ENCODE data around the gene NSRP1.
"Not testable (repeated sequence)": the region's sequence is repeated elsewhere in the genome, so short reads cannot be mapped to it uniquely, and the experiment has no call there.

Gene NSRP1

DNA sequence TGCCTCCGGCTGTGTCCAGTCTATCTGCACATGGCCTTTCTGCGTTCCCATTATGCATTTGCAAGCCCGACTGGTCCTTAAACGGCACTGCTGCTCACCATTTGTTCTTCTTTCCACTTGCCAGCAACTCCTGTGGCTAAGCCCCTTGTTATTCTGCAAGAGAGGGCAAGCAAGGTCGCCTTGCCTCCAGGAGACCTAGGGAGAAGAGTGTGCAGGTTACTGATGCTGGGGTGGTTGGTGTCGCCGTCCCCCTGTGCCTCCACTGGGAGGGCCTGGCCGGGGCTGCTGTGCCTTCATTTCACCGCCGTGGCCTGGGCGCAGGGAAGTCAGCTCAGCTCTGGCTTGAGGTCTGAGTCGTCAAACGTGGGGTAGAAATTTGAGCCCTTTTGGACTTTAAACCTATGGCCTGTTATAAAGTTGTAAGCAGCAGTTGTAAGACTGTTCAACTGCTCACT, 106.1 kb downstream of the NSRP1 start:
- no peak for DNase-seq (ENCODE audit: low read depth)

DNA sequence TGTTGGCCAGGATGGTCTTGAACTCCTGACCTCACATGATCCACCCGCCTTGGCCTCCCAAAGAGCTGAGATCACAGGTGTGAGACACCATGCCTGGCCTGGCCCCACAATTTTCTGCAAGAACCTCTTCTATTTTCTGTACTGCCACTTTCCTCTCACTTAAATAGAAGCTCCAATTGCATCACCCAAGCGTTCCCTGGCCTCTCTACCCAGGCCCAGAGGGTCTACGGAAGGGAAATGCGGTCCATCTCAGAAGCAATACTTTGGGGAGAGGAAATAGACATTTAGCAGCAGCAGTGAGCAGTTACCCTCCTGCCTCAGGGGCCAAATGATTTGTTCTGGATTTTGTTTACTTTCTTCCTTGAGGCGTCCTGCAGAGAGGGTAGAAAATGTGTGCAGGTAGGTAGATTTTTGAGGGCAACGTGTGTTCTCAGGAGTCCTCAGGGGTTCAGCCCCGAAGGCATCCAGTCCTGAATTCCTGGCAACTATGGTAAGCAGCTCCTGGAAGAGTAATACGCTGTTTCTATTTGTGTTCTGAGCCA, 107.9 kb downstream of the NSRP1 start:
- no peak for DNase-seq (ENCODE audit: low read depth)

DNA sequence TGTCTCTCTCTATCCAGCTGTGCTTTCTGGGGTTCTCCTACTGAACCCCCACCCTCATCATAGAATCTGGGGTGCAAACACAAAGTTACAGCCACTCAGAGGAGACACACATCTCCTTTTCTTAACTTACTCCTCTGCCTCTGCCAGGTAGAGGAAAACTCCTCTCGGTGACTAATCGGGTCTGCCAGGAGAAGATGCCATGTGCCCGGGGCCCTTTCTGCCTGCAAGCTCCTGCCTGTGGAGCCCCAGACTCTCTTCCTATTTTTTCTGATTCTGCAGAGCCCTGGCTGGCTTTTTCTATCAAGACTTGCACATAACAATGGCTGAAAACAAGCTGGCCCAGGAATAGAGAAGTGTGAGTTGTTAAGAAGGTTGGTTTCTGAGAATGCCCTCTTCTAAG, 108.5 kb downstream of the NSRP1 start:
- DNase-seq (ENCODE audit: low read depth): no peak

DNA sequence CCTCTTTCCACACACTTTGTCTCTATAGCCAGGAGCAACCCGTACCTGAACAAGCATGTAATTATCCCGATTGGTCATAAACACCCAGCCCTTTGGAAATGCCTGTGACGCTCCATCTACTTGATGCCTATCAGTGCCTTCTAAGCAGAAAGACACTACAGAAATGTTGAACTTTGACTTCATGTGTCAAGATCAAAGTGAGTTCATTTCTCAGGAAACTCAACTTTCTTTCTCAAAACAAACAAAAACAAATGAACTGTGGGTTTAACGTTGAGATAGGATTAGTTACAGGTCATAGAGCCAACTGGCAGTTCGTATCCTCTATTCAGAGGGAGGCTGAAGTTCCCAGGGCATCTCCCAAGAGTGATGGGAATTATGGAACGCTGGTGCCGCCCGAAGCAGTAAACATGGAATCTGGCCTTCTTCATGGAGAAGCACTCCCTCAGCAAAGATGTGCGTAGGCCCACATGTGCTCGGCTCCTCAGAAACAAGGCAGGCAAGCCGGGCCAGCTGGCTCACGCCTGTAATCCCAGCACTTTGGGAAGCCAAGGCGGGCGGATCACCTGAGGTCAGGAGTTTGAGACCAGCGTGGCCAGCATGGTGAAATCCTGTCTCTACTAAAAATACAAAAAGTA, 109.4 kb downstream of the NSRP1 start:
- DNase-seq (ENCODE audit: low read depth): no peak

DNA sequence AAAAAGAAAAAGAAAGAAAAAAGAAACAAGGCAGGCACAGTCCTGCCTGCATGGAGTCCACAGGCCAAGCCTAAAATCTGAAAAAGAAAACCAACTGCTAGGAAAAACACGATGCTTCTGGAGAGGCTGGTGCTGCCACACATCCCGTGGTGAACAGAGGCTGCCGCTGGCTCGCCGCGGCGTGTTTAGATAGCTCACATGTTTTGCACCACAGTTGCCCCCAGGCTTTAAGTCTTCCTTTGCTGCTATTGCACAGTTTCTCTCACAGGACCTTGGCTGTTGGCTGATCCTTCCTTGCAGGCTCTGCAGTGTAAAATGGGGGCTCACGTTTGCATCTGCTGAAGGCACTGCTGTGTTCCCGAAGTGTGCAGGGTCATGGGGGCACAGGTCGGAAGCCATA, 110.3 kb downstream of the NSRP1 start:
- no peak for DNase-seq (ENCODE audit: low read depth)

DNA sequence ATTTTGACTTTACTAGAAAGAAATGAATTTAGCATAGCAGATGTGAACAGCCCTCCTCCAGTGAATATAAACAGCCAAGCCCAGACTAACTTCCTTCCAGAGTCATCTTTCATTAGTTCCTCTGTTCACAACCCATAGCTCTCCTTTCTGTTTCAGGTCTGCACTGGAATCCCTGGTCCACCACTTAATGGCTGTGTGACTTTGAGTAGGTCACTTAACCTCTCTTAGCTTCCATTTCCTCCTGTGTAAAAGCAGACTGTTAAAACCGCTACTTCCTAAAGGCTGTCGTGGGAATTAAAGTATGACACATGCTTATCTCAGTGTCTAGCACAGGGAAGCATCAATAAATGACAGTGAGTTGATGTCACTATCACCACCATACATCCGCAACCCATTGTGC, 111.4 kb downstream of the NSRP1 start:
- no peak for DNase-seq (ENCODE audit: low read depth)

DNA sequence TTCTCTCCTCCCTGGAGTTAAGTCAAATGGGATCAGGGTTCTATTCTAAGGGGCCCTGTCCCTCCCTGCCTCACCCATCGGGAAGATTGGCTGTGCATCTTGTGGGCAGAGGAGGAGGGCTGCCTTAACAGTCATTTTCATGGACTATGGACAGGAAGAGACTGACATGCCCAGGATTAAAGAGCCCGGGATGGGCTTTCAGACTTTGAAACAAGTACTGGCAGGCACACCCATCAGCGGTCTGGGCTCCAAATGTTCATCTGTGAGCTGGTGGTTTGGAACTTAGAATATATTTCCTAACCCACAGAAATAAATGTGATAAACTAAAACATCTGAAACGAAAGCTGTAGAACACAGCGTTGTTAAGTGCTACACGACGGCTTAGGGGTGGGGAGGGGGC, 112.4 kb downstream of the NSRP1 start:
- no peak for DNase-seq (ENCODE audit: low read depth)

DNA sequence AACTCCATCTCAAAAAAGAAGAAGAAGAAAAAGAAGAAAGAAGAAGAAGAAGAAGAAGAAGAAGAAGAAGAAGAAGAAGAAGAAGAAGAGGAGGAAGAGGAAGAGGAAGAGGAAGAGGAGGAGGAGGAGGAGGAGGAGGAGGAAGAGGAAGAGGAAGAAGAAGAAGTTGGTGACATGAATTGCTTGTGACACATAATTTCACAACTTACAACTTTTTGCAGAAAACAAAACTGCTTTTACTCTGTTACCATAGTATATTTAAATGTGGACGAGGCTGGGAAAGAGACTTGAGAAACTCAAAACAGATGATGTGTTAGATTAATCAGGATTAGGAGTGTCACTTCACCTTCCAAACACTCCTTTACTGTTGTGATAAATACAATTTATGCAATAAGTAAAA, 113.4 kb downstream of the NSRP1 start:
- DNase-seq (ENCODE audit: low read depth): not testable (repeated sequence)

DNA sequence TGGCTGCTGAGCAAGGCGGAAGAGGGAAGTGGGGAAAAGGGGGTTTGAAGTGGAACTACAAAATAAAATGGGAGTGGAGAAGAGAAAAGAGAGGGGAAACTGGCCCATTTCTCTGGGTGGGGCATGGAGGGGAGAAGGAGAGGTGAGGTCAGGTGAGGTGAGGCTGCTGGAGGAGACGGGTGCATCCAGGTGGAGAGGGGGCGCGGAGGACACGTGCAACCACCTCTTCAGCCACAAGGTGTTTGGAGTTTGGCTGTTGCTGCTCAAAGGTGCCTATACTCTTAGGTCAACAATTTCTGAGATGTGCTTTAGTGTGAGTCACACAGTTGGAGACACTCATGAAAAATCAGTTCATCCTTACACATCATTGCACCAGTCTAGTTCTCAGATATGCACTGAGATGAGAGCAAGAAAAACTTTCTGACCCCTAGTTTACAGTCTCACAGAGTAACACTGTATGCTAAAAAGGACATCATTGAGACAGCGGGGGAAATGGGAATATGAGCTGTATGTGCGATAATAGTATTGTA, 114.0 kb downstream of the NSRP1 start:
- no peak for DNase-seq (ENCODE audit: low read depth)

DNA sequence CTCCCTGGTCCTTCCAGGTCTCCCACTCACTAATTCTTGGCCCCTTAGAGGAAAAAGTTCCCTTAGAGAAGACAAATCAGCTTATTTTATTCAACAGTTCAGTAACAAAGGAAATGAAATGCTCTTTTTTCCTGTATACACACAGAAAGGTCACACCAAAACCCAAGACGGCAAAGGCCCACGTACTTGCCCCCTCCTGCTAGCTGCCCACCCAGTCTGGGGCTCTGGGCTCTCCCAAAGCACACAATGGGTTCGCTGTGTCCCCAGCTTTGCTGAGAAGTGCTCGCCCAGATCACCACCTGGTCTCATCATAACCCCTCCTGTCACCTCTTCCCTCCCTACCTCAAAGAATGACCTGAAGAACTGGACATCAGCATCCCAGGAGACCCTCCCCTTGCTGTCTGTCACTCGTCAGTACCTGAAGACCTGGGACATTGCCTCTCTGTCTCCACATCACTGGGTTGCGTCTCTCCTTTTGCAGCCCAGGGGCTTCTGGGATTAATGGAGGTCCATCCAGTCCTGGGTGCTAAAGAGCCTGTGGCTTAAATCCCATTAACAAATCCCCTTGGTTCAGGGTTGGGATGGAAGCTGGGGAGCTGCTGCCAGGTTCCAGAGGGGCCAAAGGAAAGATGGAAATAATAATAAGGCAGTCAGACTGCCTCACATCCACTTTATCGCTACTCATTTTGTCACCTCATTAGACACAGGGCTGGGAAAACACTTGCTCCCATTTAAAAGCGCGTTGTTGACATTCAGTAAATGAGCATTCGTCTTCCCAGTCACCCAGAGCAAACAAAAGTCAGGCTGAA, 115.6 kb downstream of the NSRP1 start:
- no peak for DNase-seq (ENCODE audit: low read depth)

DNA sequence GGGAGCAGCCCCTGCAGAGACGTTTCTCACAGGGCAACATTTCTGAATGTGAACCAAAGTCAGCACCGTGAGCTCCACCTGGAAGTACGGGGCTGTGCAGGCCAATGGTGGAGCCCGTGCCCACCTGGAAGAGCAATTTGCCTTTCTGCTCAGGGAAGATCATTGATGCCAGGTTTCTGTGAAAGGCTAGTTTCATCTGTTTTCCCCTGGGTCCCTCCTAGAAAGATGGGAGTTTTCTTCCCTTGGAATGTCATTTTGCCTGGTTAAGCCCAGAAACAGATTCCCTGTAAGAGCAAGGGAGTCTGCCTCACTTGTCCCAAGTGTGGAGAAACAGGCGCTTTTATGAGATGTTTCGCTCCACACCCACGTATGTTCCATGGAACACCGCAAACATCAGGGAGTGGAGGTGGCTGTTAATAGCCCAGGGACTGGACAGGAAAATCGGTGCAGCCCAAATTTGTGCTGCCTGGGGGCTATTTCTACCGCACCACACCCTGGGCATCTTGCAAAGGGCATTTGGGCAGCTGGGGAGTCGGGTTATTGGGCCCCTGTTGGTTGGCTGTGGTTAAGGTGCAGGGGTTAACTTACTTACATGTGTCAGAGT, 116.3 kb downstream of the NSRP1 start:
- DNase-seq (ENCODE audit: low read depth): no peak

DNA sequence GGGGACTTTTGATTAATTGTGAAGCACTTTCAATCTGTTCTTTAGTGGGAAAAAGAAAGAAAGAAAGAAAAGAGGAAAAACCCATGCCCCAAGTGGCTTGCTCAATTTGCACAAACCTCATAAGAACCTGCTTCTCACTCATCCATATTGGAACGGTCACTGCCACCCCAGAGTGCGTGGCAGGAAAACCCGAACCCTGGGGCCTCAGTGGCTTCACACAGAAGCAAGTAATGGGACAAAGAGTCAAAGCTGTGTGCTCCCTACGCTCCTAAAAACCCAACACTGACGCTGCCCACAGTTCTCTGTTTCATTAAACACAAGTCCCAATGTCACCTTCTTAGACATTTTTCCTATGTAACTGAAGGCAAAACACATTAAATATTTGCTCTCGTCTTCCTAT, 117.7 kb downstream of the NSRP1 start:
- DNase-seq (ENCODE audit: low read depth): no peak

DNA sequence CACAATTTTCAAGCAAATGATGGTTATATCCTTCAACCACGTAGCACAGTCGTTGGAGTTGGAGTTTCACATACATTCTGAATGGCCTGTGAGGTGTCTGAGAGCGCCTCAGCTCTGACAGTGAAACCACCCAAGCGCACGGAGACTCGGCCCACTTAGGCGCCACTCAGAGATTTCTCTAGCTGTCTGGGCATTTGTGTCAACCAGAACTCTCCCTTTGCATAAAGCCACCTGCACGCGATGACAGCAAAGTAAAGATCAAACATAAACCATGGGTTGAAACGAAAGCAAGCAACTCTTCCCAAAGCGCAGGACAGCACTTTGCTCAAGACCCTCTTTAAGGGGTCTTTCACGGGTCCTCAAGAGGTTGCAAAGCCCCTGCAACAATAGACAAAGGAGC, 118.3 kb downstream of the NSRP1 start:
- DNase-seq (ENCODE audit: low read depth): no peak

DNA sequence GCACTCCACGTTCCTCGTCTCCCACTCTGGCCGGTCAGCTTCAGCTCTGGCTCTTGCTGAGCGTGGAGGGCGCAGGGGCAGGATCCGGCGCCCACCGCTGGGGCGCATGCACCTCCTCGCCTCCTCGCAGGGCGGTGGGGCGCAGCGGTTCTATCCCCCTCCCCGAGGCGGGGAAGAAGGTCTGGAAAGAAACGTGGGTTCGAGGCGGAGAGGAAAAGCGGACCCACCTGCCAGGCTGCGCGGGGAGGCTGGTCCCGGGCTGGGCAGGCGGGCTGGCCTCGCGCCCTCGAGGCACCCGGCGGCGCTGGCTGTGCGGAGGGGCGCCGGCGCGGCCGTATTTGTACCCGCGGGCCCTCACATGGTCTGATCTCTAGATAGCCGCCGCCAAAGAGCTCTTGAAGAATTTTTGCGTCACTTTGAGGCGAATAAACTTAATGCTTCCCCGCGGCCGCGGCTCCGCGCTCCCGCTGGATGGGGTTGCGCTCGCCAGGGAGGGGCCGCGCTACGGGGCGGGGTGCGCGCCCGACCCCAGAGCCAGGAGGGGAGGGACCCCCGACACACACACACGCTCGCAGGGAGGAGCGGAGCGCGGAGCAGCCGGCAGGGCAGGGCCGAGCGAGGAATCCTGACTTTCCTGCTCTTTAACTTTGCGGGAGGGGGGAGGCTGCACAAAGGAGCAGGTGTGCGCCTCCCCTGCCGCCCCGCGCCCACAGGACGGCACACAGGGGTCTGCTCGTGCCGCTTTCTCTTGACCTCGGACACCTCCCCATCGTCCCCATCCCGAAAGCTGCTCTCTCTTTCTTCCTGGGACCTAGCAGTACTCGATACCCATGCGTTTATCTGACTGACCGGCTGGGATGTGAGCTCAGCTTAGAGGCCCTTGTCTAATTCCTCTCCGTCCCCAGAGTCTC, 119.0 kb downstream of the NSRP1 start, which contains the start of gene SLC6A4:
Gene SLC6A4, minus strand, starts transcription at position 312 of the 911 bp plus-strand sequence. CDS start 13,739 bp downstream, outside the sequence.
- no peak for DNase-seq (ENCODE audit: low read depth)

Data from GM04504 (cell line).